CD14-positive monocyte (primary cell): ENCODE measurements around the gene PCNT. TPM values are rescaled to one million over a fixed set of nuclear protein-coding genes. Genes with fewer than 3 reads are reported as not detected.
A peak's percentile ranks its signal among the peaks of the same experiment; 100 is the strongest.

Experiments
- DNase-seq, 3 donors: peaks; one replicate each; pipeline ENCODE4 v3.0.0-alpha.2; 2011 to 2022
- H2AFZ ChIP-seq: 2 replicates; pipeline ENCODE4 v1.6.0; 2012; ENCODE audit warnings: mild to moderate bottlenecking, low read depth, low read length, inconsistent platforms; ENCODE audit not compliant: insufficient read depth, poor library complexity, severe bottlenecking
- H3K27ac ChIP-seq, 2 donors: 1 replicate in 1 of 2; 2 replicates in 1 of 2; pipeline ENCODE4 v1.5.1; 2012 to 2013; ENCODE audit warnings: low read length in 2 of 2, control low read depth in 1 of 2, inconsistent platforms in 1 of 2, low read depth in 1 of 2, mild to moderate bottlenecking in 1 of 2
- H3K27me3 ChIP-seq, 2 donors: one replicate each; pipeline versions ENCODE4 v1.6.0 to v1.6.1; 2011 to 2013; ENCODE audit warnings: low read length in 2 of 2; ENCODE audit not compliant: control insufficient read depth in 2 of 2, insufficient read depth in 2 of 2
- H3K36me3 ChIP-seq, 2 donors: replicated peaks in 1 of 2; 1 replicate in 1 of 2; 2 replicates in 1 of 2; pipeline versions ENCODE4 v1.5.1 to v1.6.1; 2012 to 2013; ENCODE audit warnings: low read length in 2 of 2, control low read depth in 1 of 2, inconsistent platforms in 1 of 2, mild to moderate bottlenecking in 1 of 2; ENCODE audit not compliant: insufficient read depth in 2 of 2, control insufficient read depth in 1 of 2
- H3K4me1 ChIP-seq, 2 donors: 1 replicate in 1 of 2; 2 replicates in 1 of 2; pipeline versions ENCODE4 v1.5.1 to v1.6.1; 2012 to 2013; ENCODE audit warnings: low read length in 2 of 2, control low read depth in 1 of 2, inconsistent platforms in 1 of 2, mild to moderate bottlenecking in 1 of 2, moderate library complexity in 1 of 2; ENCODE audit not compliant: insufficient read depth in 2 of 2, control insufficient read depth in 1 of 2
- H3K4me2 ChIP-seq: replicated peaks from 2 replicates; pipeline ENCODE3; 2012; ENCODE audit warnings: low read length, moderate library complexity, mild to moderate bottlenecking; ENCODE audit not compliant: poor library complexity, severe bottlenecking; ENCODE audit errors: extremely low read depth
- H3K4me3 ChIP-seq, 3 experiments: fragments of 200-600 bp in 1 of 3; sonication (generic) in 1 of 3; replicated peaks in 1 of 3; 1 replicate in 2 of 3; 2 replicates in 1 of 3; pipeline ENCODE4 v1.5.1; 2011 to 2013; ENCODE audit warnings: low read length in 3 of 3, mild to moderate bottlenecking in 3 of 3, control low read depth in 2 of 3, low read depth in 2 of 3, inconsistent platforms in 1 of 3, moderate library complexity in 1 of 3
- H3K79me2 ChIP-seq: 2 replicates; pipeline ENCODE4 v1.6.0; 2012; ENCODE audit warnings: mild to moderate bottlenecking, control low read depth, inconsistent platforms, low read length, moderate library complexity; ENCODE audit not compliant: insufficient read depth
- H3K9ac ChIP-seq: 2 replicates; pipeline ENCODE4 v1.6.0; 2017; ENCODE audit warnings: low read length, mild to moderate bottlenecking; ENCODE audit not compliant: insufficient read depth, poor library complexity, severe bottlenecking
- H3K9me3 ChIP-seq, 2 donors: replicated peaks in 1 of 2; 1 replicate in 1 of 2; 2 replicates in 1 of 2; pipeline versions ENCODE4 v1.5.1 to v1.6.1; 2012 to 2013; ENCODE audit warnings: low read length in 2 of 2, control low read depth in 1 of 2; ENCODE audit not compliant: control insufficient read depth in 1 of 2, insufficient read depth in 1 of 2
- H4K20me1 ChIP-seq: 2 replicates; pipeline ENCODE4 v1.6.0; 2012; ENCODE audit warnings: mild to moderate bottlenecking, low read length, control low read depth, moderate library complexity; ENCODE audit not compliant: insufficient read depth
- H3K27ac Mint-ChIP-seq, 7 donors: one replicate each; pipeline ENCODE4 v1.8.0; 2020; ENCODE audit warnings: mild to moderate bottlenecking in 7 of 7, mixed read lengths in 7 of 7, moderate library complexity in 6 of 7, inconsistent platforms in 2 of 7
- H3K27me3 Mint-ChIP-seq, 3 donors: one replicate each; pipeline ENCODE4 v1.8.0; 2021 to 2022; ENCODE audit warnings: low read depth in 3 of 3, mild to moderate bottlenecking in 3 of 3, mixed read lengths in 3 of 3, moderate library complexity in 3 of 3, inconsistent platforms in 1 of 3
- H3K36me3 Mint-ChIP-seq, 2 donors: one replicate each; pipeline ENCODE4 v1.8.0; 2020; ENCODE audit warnings: mixed read lengths in 2 of 2, inconsistent platforms in 1 of 2, mild to moderate bottlenecking in 1 of 2
- H3K4me1 Mint-ChIP-seq: one replicate; pipeline ENCODE4 v1.8.0; 2020; ENCODE audit warnings: mild to moderate bottlenecking, mixed read lengths
- H3K4me3 Mint-ChIP-seq, 2 donors: one replicate each; pipeline ENCODE4 v1.8.0; 2020; ENCODE audit warnings: mild to moderate bottlenecking in 2 of 2, mixed read lengths in 2 of 2, moderate library complexity in 1 of 2
- H3K9me3 Mint-ChIP-seq, 7 donors: one replicate each; pipeline ENCODE4 v1.8.0; 2020 to 2022; ENCODE audit warnings: mixed read lengths in 7 of 7, mild to moderate bottlenecking in 6 of 7, moderate library complexity in 6 of 7, inconsistent platforms in 2 of 7
- WGBS: methylation state at CpG from one replicate; pipeline ENCODE4 v1.1.5; 2013; ENCODE audit warnings: missing lambda C conversion rate; ENCODE audit not compliant: insufficient coverage; 5-methylcytosine and 5-hydroxymethylcytosine counted together
- intact Hi-C, 2 donors: fragments of 100-400 bp; cut with micrococcal nuclease; formaldehyde crosslinking; loops; one replicate each; pipeline versions ENCODE4 v1.15.0 to v1.15.1; 2023
- polyA plus RNA-seq, 3 donors: library from polyadenylated mRNA; depleted of rRNA in 1 of 3; unstranded in 2 of 3; stranded (reverse) in 1 of 3; fragments of 300-500 nt in 2 of 3; fragments of >200 nt in 1 of 3; fragmentation: Illumina TruSeq in 2 of 3; gene quantifications; 1 replicate in 2 of 3; 2 replicates in 1 of 3; pipeline ENCODE4 v1.2.3, GENCODE V29; 2012 to 2021
- TF ChIP-seq, protein P1 (sequence below): fragments of 200-600 bp; IDR thresholded peaks from one replicate; pipeline ENCODE4 v1.8.0; 2022; ENCODE audit warnings: antibody characterized with exemption, mild to moderate bottlenecking

PCNT gene
- polyA plus RNA-seq, 3 donors, result 4.2 to 16.3 (median 5.1) TPM

DNA sequence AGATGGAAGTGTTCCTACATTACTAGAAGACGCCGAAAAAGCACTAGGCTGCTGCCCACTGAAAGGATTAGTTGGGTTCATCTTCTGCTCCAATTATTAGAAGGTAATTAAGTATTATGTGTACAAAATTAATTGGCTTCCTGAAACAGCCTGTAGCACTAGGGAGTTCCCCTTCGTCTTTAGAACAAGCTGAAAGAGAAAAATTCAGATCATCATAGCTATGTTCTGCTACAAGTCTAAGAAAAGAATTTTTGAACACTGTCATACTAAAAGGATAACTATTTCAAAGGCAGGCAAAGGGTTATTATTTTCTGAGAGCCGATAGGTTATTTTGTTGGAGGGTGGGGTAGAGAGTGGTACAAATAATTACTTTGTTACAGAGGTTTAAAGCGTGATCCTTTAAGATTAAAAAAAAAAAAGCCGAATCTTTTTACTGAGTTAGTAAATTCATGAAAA, 38.7 kb upstream of the PCNT start, which contains the start of gene MCM3AP:
Gene MCM3AP (minus strand): TSS at position 406 of the 456 bp plus-strand sequence. CDS start 325 bp downstream, at position 81.
- peaks cover 0 to 2% (median 0%) of the 10 kb centered on the region in 3 donors for H3K27me3 Mint-ChIP-seq
- peaks cover 50% of the 10 kb centered on the region for H3K4me1 Mint-ChIP-seq
- no CpG with 5 or more reads among the region's 6 CpGs for WGBS
- Histone ChIP-seq H3K9ac (peak within 1 kb of the TSS; percentile 88), H2AFZ (peak within 1 kb of the TSS; percentile 93), H4K20me1 (peaks cover 45% of the 10 kb centered on the region), H3K4me3 (peak within 1 kb of the TSS; percentile 58 to 95 (median 73)), H3K27me3 (no peaks in the 10 kb centered on the region), H3K79me2 (peaks cover 61% of the 10 kb centered on the region), H3K27ac (peak within 1 kb of the TSS; percentile 85 to 89), H3K4me1 (peaks cover 42 to 55% of the 10 kb centered on the region in 2 donors), H3K36me3 (peaks cover 13 to 22% of the 10 kb centered on the region in 2 donors), H3K9me3 (no peaks in the 10 kb centered on the region), H3K4me2 (peak within 1 kb of the TSS; percentile 94)
- H3K9me3 Mint-ChIP-seq, result peaks cover 0 to under 1% (median 0%) of the 10 kb centered on the region in 7 donors
- TF ChIP-seq, protein P1, sequence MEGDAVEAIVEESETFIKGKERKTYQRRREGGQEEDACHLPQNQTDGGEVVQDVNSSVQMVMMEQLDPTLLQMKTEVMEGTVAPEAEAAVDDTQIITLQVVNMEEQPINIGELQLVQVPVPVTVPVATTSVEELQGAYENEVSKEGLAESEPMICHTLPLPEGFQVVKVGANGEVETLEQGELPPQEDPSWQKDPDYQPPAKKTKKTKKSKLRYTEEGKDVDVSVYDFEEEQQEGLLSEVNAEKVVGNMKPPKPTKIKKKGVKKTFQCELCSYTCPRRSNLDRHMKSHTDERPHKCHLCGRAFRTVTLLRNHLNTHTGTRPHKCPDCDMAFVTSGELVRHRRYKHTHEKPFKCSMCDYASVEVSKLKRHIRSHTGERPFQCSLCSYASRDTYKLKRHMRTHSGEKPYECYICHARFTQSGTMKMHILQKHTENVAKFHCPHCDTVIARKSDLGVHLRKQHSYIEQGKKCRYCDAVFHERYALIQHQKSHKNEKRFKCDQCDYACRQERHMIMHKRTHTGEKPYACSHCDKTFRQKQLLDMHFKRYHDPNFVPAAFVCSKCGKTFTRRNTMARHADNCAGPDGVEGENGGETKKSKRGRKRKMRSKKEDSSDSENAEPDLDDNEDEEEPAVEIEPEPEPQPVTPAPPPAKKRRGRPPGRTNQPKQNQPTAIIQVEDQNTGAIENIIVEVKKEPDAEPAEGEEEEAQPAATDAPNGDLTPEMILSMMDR, result no peak
- peak within 1 kb of the TSS; percentile 82 to 96 (median 95) for H3K27ac Mint-ChIP-seq
- H3K36me3 Mint-ChIP-seq, result peaks cover 13 to 36% of the 10 kb centered on the region in 2 donors
- H3K4me3 Mint-ChIP-seq, result peak within 1 kb of the TSS; percentile 89 to 93
- no peak for DNase-seq
- intact Hi-C loops, result loop anchor here in 1 of 2 donors (5.0 kb wide), 1 partner anchor 37 kb away; the partner anchor contains the start of genes C21orf58 and PCNT

DNA sequence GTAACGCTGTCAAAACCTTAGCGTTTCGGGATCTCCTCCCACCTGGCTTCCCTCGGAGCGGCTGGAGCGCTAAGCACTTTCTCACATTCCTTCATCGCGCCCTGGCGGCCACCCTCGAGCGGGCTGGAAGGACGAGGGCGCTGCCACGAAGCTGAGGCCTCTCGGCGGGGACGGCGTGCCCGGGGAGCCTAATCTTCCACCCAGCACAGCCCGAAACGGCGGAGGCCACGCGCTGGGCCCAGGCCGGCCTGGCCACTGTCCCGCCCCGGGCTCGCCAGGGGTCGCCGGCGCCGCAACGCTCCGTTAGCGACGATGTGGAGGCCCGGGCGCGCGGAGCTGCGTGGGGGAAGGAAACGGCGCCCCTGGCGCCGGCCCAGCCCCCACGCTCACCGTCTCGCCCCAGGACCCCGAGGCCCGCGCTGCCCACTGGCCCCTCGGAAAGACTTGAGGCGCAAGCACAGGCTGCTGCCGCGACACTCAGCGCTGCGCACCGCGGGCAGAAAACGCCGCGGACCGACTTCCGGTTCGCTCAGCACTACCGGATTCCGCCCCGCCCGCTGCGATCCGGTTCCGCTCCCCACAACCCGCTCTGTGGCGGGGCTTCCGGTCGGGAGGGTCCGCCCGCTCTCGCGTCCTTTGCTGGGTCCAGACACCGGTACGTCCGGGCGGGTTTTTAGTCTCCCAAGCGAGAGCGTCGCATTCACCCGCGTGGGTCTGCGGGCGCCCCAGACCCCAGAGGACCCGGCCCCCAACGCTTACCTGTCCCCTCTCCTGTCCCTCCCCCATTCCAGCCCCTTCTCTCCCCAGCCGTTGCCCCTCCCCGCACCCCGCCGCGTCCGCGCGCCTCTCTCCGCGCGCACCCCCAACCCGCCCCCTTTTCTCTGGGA, 38.0 kb upstream of the PCNT start, which contains the start of gene YBEY:
Gene YBEY (plus strand): TSS at position 582 of the 887 bp plus-strand sequence. CDS start 572 bp downstream, outside the sequence.
- peak within 1 kb of the TSS; percentile 89 to 93 for H3K4me3 Mint-ChIP-seq
- H3K9me3 Mint-ChIP-seq, result no peaks in the 10 kb centered on the region
- peaks cover 7 to 30% of the 10 kb centered on the region in 2 donors for H3K36me3 Mint-ChIP-seq
- H3K27me3 Mint-ChIP-seq, result peaks cover 0 to 2% (median 0%) of the 10 kb centered on the region in 3 donors
- peak; percentile 79 to 84 (median 81) for DNase-seq
- under 1% methylated on average over 84 of the region's 105 CpGs for WGBS
- peak within 1 kb of the TSS; percentile 93 for H2AFZ ChIP-seq
- peak within 1 kb of the TSS; percentile 94 for H3K4me2 ChIP-seq
- peaks cover 39% of the 10 kb centered on the region for H4K20me1 ChIP-seq
- no peaks in the 10 kb centered on the region for H3K27me3 ChIP-seq
- TF ChIP-seq, protein P1, result no peak
- intact Hi-C loops, result loop anchor here (1.0 to 5.0 kb wide), 2 partner anchors 36 to 38 kb away; partner anchors contain the start of genes PCNT (in 2 of the 2) and C21orf58 (in 1 of the 2)
- peak within 1 kb of the TSS; percentile 82 to 96 (median 95) for H3K27ac Mint-ChIP-seq
- H3K4me1 Mint-ChIP-seq, result peaks cover 50% of the 10 kb centered on the region
- H3K36me3 ChIP-seq, result peaks cover 6 to 14% of the 10 kb centered on the region in 2 donors
- peak within 1 kb of the TSS; percentile 85 to 89 for H3K27ac ChIP-seq
- peaks cover 42 to 55% of the 10 kb centered on the region in 2 donors for H3K4me1 ChIP-seq
- peaks cover 55% of the 10 kb centered on the region for H3K79me2 ChIP-seq
- no peaks in the 10 kb centered on the region for H3K9me3 ChIP-seq
- peak within 1 kb of the TSS; percentile 88 for H3K9ac ChIP-seq
- peak within 1 kb of the TSS; percentile 58 to 95 (median 73) for H3K4me3 ChIP-seq
